Measurements from ENCODE around the gene TSPEAR.
"Not testable (repeated sequence)": the region's sequence is repeated elsewhere in the genome, so short reads cannot be mapped to it uniquely, and the experiment has no call there.

TSPEAR gene

DNA sequence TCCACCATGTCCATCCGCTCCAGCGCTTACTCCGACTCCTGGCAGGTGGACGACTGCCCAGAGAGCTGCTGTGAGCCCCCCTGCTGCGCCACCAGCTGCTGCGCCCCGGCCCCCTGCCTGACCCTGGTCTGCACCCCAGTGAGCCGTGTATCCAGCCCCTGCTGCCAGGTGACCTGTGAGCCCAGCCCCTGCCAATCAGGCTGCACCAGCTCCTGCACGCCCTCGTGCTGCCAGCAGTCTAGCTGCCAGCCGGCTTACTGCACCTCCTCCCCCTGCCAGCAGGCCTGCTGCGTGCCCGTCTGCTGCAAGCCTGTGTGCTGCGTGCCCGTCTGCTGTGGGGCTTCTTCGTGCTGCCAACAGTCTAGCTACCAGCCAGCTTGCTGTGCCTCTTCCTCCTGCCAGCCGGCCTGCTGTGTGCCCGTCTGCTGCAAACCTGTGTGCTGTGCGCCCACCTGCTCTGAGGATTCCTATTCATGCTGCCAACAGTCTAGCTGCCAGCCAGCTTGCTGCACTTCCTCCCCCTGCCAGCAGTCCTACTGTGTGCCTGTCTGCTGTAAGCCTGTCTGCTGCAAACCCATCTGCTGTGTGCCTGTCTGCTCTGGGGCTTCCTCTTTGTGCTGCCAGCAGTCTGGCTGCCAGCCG, 84.1 kb downstream of the TSPEAR start:
- not testable (repeated sequence) for DNase-seq, ATAC-seq

GRCh38 chr21:44626673-44627143, 84.7 kb downstream of the TSPEAR start, which contains the start of gene KRTAP10-9:
Gene KRTAP10-9 (plus strand): TSS chr21:44627093. CDS start chr21:44627172, 79 bp downstream.
- DNase-seq (no peak), ATAC-seq (no peak)

DNA sequence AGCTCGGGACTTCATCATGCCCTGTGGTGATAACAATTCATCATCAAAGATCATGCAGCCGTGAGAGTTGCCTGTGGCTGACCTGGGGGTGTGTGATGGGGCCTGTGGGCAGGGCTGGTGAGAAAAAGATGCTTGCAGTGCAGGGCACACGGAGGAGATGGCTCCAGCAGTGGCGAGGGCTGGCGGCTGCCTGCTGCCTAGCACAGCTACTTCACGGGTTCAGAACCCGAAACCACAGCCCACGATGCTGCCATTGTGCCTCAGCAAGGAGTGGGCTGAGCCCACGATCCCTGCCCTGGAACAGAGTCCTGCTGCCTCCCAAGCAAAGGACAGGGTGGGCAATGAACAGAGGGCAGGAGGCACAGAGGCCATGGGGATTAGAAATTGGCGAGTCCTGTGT, 85.1 kb downstream of the TSPEAR start:
- no peak for DNase-seq
- ATAC-seq, result no peak

DNA sequence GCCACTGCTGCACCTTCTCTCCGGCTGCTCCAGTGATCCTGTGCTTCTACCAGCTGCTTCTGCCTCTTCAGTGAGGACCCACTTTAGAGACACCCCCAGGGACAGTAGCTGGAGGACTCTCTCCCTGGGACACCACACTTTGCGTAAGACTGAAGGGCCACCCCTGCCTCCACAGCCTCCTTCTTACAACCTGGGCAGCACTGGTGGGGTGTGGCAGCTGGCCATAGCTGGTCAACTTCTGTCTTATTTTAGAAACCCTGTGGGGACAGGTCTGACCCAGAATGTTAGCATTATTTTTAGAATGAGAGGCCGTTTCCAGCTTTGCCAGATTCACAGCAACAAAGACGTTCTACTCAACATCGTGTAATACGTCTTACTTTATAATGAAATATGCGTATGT, 85.6 kb downstream of the TSPEAR start:
- DNase-seq (no peak), ATAC-seq (no peak)

GRCh38 chr21:44623575-44623974, 87.8 kb downstream of the TSPEAR start:
- ATAC-seq, result no peak
- no peak for DNase-seq

DNA sequence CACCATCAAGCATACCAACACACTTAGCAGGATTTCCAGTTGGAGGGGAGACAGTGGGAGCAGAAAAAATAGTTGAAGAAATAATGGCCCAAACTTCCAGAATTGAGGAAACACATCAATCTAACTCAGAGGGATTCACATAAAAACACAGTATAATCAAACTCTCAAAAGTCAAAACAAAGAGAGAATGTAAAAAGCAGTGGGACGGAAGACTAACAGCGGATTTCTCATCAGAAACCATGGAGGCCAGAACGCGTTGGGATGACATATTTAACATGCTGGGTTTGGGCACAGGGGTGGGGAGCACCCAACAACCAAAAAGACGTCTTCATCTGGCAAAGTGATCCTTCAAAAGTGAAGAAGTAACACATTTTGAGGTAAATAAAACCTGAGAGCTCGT, 91.5 kb downstream of the TSPEAR start:
- ATAC-seq, result no peak
- no peak for DNase-seq

GRCh38 chr21:44618909-44619308, 92.5 kb downstream of the TSPEAR start:
- DNase-seq (peak; percentile 49), ATAC-seq (peak; percentile 88)

DNA sequence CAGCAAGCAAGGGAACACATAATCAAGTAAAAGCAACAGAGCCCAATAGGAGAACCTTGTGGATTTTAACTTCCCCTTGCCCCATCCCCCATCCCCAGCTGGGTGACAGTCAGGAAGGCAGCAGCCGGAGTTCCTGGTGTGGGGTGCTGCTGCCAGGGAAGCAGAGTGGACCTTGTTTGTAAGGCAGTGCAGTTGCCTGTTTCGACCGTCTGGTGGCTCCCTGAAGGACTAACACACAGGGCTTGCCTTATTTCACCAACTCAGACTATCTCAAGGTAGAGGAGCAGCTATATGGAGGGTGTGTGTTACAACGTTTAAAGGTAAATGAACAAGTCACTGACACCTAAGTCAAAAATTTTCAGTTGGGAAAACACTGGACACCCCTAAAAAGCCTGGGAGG, 92.9 kb downstream of the TSPEAR start:
- DNase-seq (no peak), ATAC-seq (no peak)

- ATAC-seq (no peak), DNase-seq (no peak)
Observed at GRCh38 chr21:44617071-44617501, 94.3 kb downstream of the TSPEAR start.

DNA sequence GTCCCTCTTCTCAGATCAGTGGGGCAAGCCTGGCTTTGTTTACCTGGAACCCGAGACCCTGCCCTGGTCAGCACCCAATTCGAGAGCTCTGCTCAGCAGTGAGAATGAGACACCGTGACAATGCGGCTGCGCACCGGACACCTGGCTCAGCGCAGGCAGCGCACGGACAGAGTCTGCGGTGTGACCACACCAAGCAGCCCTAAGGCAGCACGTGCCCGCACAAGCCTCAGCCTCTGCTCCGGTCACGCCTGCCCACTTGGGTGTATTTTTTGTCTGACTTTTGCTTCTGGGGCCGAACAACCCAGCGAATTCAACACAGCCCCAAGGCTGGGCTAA, 94.8 kb downstream of the TSPEAR start:
- ATAC-seq (no peak), DNase-seq (no peak)

- ATAC-seq, result no peak
- DNase-seq, result no peak
Observed at GRCh38 chr21:44615911-44616590, 95.3 kb downstream of the TSPEAR start.

DNA sequence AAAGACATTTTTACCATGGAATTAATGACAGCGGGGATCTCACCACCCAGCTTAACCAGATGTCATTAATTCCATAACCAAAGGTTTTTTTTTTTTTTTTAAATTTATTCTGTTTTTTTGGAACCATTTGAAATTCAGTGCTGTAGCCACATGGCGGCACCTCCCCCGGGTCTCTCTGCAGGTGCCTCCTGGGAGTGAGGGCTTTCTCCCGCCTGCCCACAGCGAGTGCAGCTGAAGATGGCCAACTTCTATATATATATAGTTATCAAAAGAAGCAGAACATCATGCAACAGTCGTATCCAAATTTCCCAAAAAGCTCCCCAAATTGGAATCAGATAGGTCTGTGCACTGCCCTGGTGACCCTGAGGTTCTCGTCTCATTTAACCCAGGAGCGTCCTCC, 95.9 kb downstream of the TSPEAR start:
- no peak for ATAC-seq
- no peak for DNase-seq

DNA sequence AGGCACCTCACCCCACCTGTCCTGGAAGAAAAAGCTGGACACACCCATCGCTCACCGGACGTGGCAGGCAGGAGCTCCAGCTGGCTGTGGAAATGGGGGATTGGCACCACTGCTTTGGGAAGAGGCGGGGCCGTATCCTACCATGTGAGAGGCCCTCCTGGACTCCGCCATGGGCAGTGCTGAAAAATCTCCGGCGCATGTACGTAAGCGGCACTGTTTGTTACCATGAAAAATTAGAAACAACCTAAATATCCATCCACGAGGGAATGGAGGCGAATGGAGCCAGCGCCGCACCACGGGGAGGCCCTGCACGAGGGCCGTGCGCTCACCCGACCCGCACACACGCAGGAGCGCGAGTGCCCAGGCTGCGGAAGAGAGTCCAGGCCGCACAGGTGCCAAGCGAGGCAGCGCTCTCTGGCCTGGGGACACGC, 96.4 kb downstream of the TSPEAR start:
- ATAC-seq (no peak), DNase-seq (no peak)

- ATAC-seq, result no peak
- DNase-seq, result no peak
Observed at GRCh38 chr21:44614161-44614631, 97.2 kb downstream of the TSPEAR start.

- ATAC-seq (no peak), DNase-seq (no peak)
Observed at GRCh38 chr21:44613386-44614155, 97.8 kb downstream of the TSPEAR start.

GRCh38 chr21:44612669-44613229, 98.6 kb downstream of the TSPEAR start:
- ATAC-seq, result no peak

GRCh38 chr21:44612029-44612486, 99.3 kb downstream of the TSPEAR start, which contains the start of gene KRTAP10-8:
Gene KRTAP10-8 (plus strand): TSS chr21:44612079. CDS start chr21:44612101, 22 bp downstream.
- DNase-seq (no peak), ATAC-seq (no peak)

More at GRCh38 chr21:44612669-44613229, 98.6 kb downstream of the TSPEAR start:
- DNase-seq, result no peak

GRCh38 chr21:44611551-44611950, 99.8 kb downstream of the TSPEAR start:
- DNase-seq (no peak), ATAC-seq (no peak)

DNA sequence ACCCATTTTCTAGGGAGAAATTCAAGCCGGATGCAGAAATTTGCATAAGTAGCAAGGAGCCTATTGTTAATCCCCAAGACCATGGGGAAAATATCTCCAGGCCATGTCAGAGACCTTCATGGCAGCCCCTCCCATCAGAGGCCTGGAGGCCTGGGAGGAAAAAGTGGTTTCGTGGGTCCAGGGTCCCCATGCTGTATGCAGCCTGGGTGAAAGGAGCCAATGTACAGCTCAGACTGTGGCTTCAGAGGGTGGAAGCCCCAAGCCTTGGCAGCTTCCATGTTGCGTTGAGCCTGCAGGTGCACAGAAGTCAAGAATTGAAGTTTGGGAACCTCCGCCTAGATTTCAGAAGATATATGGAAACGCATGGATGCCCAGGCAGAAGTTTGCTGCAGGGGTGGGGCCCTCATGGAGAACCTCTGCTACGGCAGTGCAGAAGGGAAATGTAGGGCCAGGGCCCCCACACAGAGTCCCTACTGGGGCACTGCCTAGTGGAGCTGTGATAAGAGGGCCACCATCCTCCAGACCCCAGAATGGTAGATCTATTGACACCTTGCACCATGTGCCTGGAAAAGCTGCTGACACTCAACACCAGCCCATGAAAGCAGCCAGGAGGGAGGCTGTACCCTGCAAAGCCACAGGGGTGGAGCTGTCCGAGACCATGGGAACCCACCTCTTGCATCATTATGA, 101.1 kb downstream of the TSPEAR start:
- not testable (repeated sequence) for ATAC-seq, DNase-seq

DNA sequence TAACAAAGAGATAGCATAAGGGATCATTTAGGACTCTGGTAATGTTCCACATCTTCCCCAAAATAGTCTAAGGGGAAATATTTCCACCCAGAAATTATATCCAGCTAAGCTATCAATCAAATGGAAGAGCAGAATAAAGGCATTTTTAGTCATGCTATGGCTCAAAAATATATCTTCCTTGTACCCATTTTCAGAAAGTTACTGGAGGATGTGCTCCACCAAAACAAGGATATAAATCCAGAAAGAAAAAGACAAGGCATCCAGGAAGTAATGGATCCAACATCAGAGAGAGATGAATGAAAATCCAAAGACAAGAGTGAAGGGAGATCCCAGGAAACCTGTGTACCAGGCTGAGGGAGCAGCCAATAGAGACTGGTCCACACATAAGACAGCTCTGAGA, 102.2 kb downstream of the TSPEAR start:
- DNase-seq (no peak), ATAC-seq (no peak)

GRCh38 chr21:44606495-44606894, 104.9 kb downstream of the TSPEAR start:
- DNase-seq, result no peak
- ATAC-seq, result no peak

- ATAC-seq, result no peak
- no peak for DNase-seq
Observed at GRCh38 chr21:44603911-44604310, 107.5 kb downstream of the TSPEAR start.

Measured in stimulated activated naive CD8-positive, alpha-beta T cell treated with anti-CD3 and anti-CD28 coated beads, Interleukin-15, Interleukin-2, amounts not matched to agents 100 U/mL and 50 U/mL, for 24 hours (primary cell).